DOHH2 (cell line): Measurements from ENCODE around the gene IFT57.

Source experiments
- H3F3A ChIP-seq: fragments of 200-600 bp; sonication (generic), shearing (Covaris generic); 2 replicates; pipeline ENCODE4 v1.6.0; 2016; ENCODE audit warnings: antibody characterized with exemption, mild to moderate bottlenecking; ENCODE audit not compliant: control insufficient read depth, insufficient read depth
- H3K27ac ChIP-seq: fragments of 200-600 bp; sonication (generic); 2 replicates; pipeline ENCODE4 v1.5.1; 2014; ENCODE audit warnings: low read depth, mild to moderate bottlenecking, low read length, moderate library complexity
- H3K27me3 ChIP-seq: fragments of 200-600 bp; sonication (generic); 2 replicates; pipeline ENCODE4 v1.6.1; 2014; ENCODE audit warnings: mild to moderate bottlenecking, low read length, mixed read lengths; ENCODE audit not compliant: control insufficient read depth
- H3K36me3 ChIP-seq: fragments of 200-600 bp; sonication (generic); 2 replicates; pipeline ENCODE4 v1.6.1; 2014; ENCODE audit warnings: mild to moderate bottlenecking, low read length, moderate library complexity, mixed read lengths; ENCODE audit not compliant: control insufficient read depth
- H3K4me1 ChIP-seq: fragments of 200-600 bp; sonication (generic); 2 replicates; pipeline ENCODE4 v1.6.1; 2014; ENCODE audit warnings: mild to moderate bottlenecking, low read length, mixed read lengths; ENCODE audit not compliant: control insufficient read depth
- H3K4me2 ChIP-seq: fragments of 200-600 bp; sonication (generic); 2 replicates; pipeline ENCODE4 v1.6.0; 2014; ENCODE audit warnings: mild to moderate bottlenecking, low read length, moderate library complexity
- H3K4me3 ChIP-seq: fragments of 200-600 bp; sonication (generic); 2 replicates; pipeline ENCODE4 v1.5.1; 2014; ENCODE audit warnings: mild to moderate bottlenecking, low read length, mixed read lengths
- H3K79me2 ChIP-seq: fragments of 200-600 bp; sonication (generic); 2 replicates; pipeline ENCODE4 v1.6.1; 2014; ENCODE audit warnings: mild to moderate bottlenecking, low read length, mixed read lengths; ENCODE audit not compliant: control insufficient read depth
- H3K9me2 ChIP-seq: fragments of 200-600 bp; sonication (generic); replicated peaks from 2 replicates; pipeline ENCODE4 v1.6.1; 2014; ENCODE audit warnings: mild to moderate bottlenecking, low read length, mixed read lengths; ENCODE audit not compliant: control insufficient read depth
- H3K9me3 ChIP-seq: fragments of 200-600 bp; sonication (generic); 2 replicates; pipeline ENCODE4 v1.6.1; 2014; ENCODE audit warnings: antibody characterized with exemption, low read length, mixed read lengths; ENCODE audit not compliant: control insufficient read depth, insufficient read depth
- H4K20me1 ChIP-seq: fragments of 200-600 bp; sonication (generic); 2 replicates; pipeline ENCODE4 v1.6.0; 2014; ENCODE audit warnings: low read depth, mild to moderate bottlenecking, antibody characterized with exemption, low read length, moderate library complexity; ENCODE audit not compliant: control insufficient read depth, insufficient read depth
- CTCF ChIP-seq: fragments of 200-600 bp; sonication (generic); IDR thresholded peaks from one replicate; pipeline ENCODE4 v1.5.1; 2014; ENCODE audit warnings: antibody characterized with exemption, mild to moderate bottlenecking, low read depth, low read length; ENCODE audit not compliant: poor library complexity, severe bottlenecking
- EZH2phosphoT487 ChIP-seq: fragments of 200-600 bp; sonication (generic); IDR thresholded peaks from 2 replicates; pipeline ENCODE4 v1.6.1; 2017; ENCODE audit warnings: borderline replicate concordance, mild to moderate bottlenecking, antibody characterized with exemption, low read length, moderate library complexity, mixed read lengths

IFT57 gene

GRCh38 chr3:108178676-108179075 lies 43.5 kb downstream of the IFT57 start:
- Histone ChIP-seq H3K9me3 (no peaks in the 10 kb centered on the region), H4K20me1 (no peaks in the 10 kb centered on the region), H3K79me2 (no peaks in the 10 kb centered on the region), H3K4me1 (no peaks in the 10 kb centered on the region; the same call in 1 of the 2 replicates), H3K27me3 (no peaks in the 10 kb centered on the region), H3K4me2 (no peak overlapping the region), H3K36me3 (peaks cover 4% of the 10 kb centered on the region; the same call in 1 of the 2 replicates), H3F3A (no peaks in the 10 kb centered on the region), H3K27ac (no peak overlapping the region), H3K4me3 (no peak overlapping the region), H3K9me2 (no peaks in the 10 kb centered on the region)
- TF ChIP-seq EZH2phosphoT487, result no peak

- TF ChIP-seq CTCF, result no peak
- TF ChIP-seq EZH2phosphoT487, result no peak
- H3K36me3 ChIP-seq, result peaks cover 4% of the 10 kb centered on the region; the same call in 1 of the 2 replicates
- H3K4me1 ChIP-seq, result no peaks in the 10 kb centered on the region; the same call in 1 of the 2 replicates
- H3F3A ChIP-seq, result no peaks in the 10 kb centered on the region
- no peaks in the 10 kb centered on the region for H4K20me1 ChIP-seq
- no peaks in the 10 kb centered on the region for H3K9me2 ChIP-seq
- H3K4me3 ChIP-seq, result no peak overlapping the region
- no peaks in the 10 kb centered on the region for H3K79me2 ChIP-seq
- H3K27ac ChIP-seq, result no peak overlapping the region
- no peaks in the 10 kb centered on the region for H3K9me3 ChIP-seq
- H3K4me2 ChIP-seq, result no peak overlapping the region
- H3K27me3 ChIP-seq, result no peaks in the 10 kb centered on the region
These were observed 44.7 kb downstream of the IFT57 start for GRCh38 chr3:108177536-108177935.

- H3K9me2 ChIP-seq, result no peaks in the 10 kb centered on the region
- no peaks in the 10 kb centered on the region for H3K27me3 ChIP-seq
- no peak for TF ChIP-seq EZH2phosphoT487
- no peak for TF ChIP-seq CTCF
These were observed 46.9 kb downstream of the IFT57 start for GRCh38 chr3:108175352-108175751.

GRCh38 chr3:108171106-108171505 lies 51.1 kb downstream of the IFT57 start:
- no peaks in the 10 kb centered on the region for H4K20me1 ChIP-seq
- no peaks in the 10 kb centered on the region for H3F3A ChIP-seq
- no peaks in the 10 kb centered on the region for H3K9me2 ChIP-seq
- H3K36me3 ChIP-seq, result peaks cover 18% of the 10 kb centered on the region
- no peaks in the 10 kb centered on the region for H3K9me3 ChIP-seq
- H3K27me3 ChIP-seq, result no peaks in the 10 kb centered on the region
- no peaks in the 10 kb centered on the region for H3K79me2 ChIP-seq
- H3K4me3 ChIP-seq, result no peak overlapping the region
- H3K27ac ChIP-seq, result no peak overlapping the region
- no peak for TF ChIP-seq EZH2phosphoT487
- TF ChIP-seq CTCF, result no peak
- no peak overlapping the region for H3K4me2 ChIP-seq
- no peaks in the 10 kb centered on the region for H3K4me1 ChIP-seq

More at GRCh38 chr3:108175352-108175751, 46.9 kb downstream of the IFT57 start:
- Histone ChIP-seq H3F3A (no peaks in the 10 kb centered on the region), H4K20me1 (no peaks in the 10 kb centered on the region), H3K27ac (no peak overlapping the region), H3K4me1 (no peaks in the 10 kb centered on the region), H3K9me3 (no peaks in the 10 kb centered on the region), H3K4me3 (no peak overlapping the region), H3K36me3 (peaks cover 4% of the 10 kb centered on the region; the same call in 1 of the 2 replicates), H3K4me2 (no peak overlapping the region), H3K79me2 (no peaks in the 10 kb centered on the region)
